CD4-positive, alpha-beta T cell (primary cell): Measurements from ENCODE around the gene SKAP2. TPM values are rescaled to one million over a fixed set of nuclear protein-coding genes. Genes with fewer than 3 reads are reported as not detected.

Experiments used
- ATAC-seq: fragments of 200-7000 bp; cut with Tn5 transposase; one replicate; pipeline ENCODE4 v1.10.0; 2022; ENCODE audit warnings: mild to moderate bottlenecking; ENCODE audit not compliant: poor library complexity
- CTCF ChIA-PET: fragments of 350-600 bp; sonication (Branson Sonifier 250); formaldehyde crosslinking; loops from one replicate; lab custom pipeline; 2021; ENCODE audit warnings: antibody characterized with exemption, inconsistent platforms; lab: Charles Lee
- POLR2A ChIA-PET: fragments of 350-600 bp; sonication (Branson Sonifier 250); formaldehyde crosslinking; loops from one replicate; lab custom pipeline; 2021; ENCODE audit warnings: antibody characterized with exemption, inconsistent platforms; lab: Charles Lee
- DNase-seq, 14 experiments: peaks; one replicate each; pipeline ENCODE4 v3.0.0-alpha.2; 2013 to 2020; ENCODE audit warnings: mixed read lengths in 2 of 14
- H3K27ac ChIP-seq, 2 donors: one replicate each; pipeline versions ENCODE4 v1.5.1 to v1.7.0; 2013; ENCODE audit warnings: low read length in 2 of 2, low read depth in 1 of 2, mild to moderate bottlenecking in 1 of 2
- H3K27me3 ChIP-seq, 2 experiments: 1 replicate in 1 of 2; 2 replicates in 1 of 2; pipeline versions ENCODE4 v1.6.1 to v1.7.0; 2013; ENCODE audit warnings: low read length in 2 of 2, control low read depth in 1 of 2, mild to moderate bottlenecking in 1 of 2, moderate library complexity in 1 of 2; ENCODE audit not compliant: insufficient read depth in 2 of 2, control insufficient read depth in 1 of 2
- H3K36me3 ChIP-seq: one replicate; pipeline ENCODE4 v1.6.1; 2013; ENCODE audit warnings: low read length, control low read depth; ENCODE audit not compliant: insufficient read depth
- H3K4me1 ChIP-seq: one replicate; pipeline ENCODE4 v1.6.1; 2013; ENCODE audit warnings: low read length, control low read depth; ENCODE audit not compliant: insufficient read depth
- H3K4me3 ChIP-seq: one replicate; pipeline ENCODE4 v1.5.1; 2013; ENCODE audit warnings: mild to moderate bottlenecking, low read length, moderate library complexity
- H3K9me3 ChIP-seq, 2 experiments: 1 replicate in 1 of 2; 2 replicates in 1 of 2; pipeline versions ENCODE4 v1.6.1 to v1.7.0; 2013; ENCODE audit warnings: low read length in 2 of 2, mild to moderate bottlenecking in 2 of 2, control low read depth in 1 of 2, moderate library complexity in 1 of 2; ENCODE audit not compliant: control insufficient read depth in 1 of 2, insufficient read depth in 1 of 2
- H3K27ac Mint-ChIP-seq: one replicate; pipeline ENCODE4 v1.8.0; 2020; ENCODE audit warnings: mixed read lengths
- H3K27me3 Mint-ChIP-seq: one replicate; pipeline ENCODE4 v1.8.0; 2021; ENCODE audit warnings: mixed read lengths
- H3K36me3 Mint-ChIP-seq: one replicate; pipeline ENCODE4 v1.8.0; 2021; ENCODE audit warnings: low read depth, mixed read lengths
- H3K4me1 Mint-ChIP-seq: one replicate; pipeline ENCODE4 v1.8.0; 2021; ENCODE audit warnings: low read depth, mixed read lengths
- H3K4me3 Mint-ChIP-seq: one replicate; pipeline ENCODE4 v1.8.0; 2020; ENCODE audit warnings: mild to moderate bottlenecking, mixed read lengths
- H3K9me3 Mint-ChIP-seq: one replicate; pipeline ENCODE4 v1.8.0; 2020; ENCODE audit warnings: mixed read lengths
- intact Hi-C, 2 experiments: fragments of 100-400 bp; cut with DNase I in 1 of 2; cut with micrococcal nuclease in 1 of 2; formaldehyde crosslinking; loops; one replicate each; pipeline versions ENCODE4 v1.15.1 to v1.9.0; 2023 to 2025; cut with DNase I, micrococcal nuclease
- total RNA-seq, 174 experiments: library from RNA in 2 of 174; stranded (reverse) in 2 of 174; gene quantifications; one replicate each; pipeline ENCODE4 v1.2.3 and lab custom pipeline; 2021 to 2026
- TF ChIP-seq, protein P1 (sequence below): fragments of 200-600 bp; IDR thresholded peaks from one replicate; pipeline ENCODE4 v1.8.0; 2022; ENCODE audit warnings: antibody characterized with exemption, mild to moderate bottlenecking

Gene SKAP2
- total RNA-seq, 2 experiments from 2014 or later, result 0.91 to 1.2 TPM

DNA sequence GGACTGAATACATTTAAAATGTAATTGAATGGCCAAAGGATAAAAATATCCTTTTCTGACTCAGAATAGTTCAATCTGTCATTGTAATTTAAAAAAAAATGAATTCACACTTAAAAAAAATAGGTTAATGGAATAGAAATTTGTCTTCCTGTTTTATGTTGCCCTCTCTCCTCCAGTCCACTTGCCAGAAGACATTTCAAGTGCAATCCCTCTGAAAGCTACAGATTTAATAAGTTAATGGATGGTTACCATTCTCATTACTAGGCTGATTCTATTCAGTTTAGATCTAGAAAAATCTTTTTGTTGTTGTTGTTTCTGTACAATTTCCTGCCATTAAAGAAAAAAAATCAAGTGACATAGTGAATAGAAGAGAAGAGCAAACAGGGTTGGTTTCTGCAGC, 142.9 kb downstream of the SKAP2 start:
- TF ChIP-seq, protein P1, sequence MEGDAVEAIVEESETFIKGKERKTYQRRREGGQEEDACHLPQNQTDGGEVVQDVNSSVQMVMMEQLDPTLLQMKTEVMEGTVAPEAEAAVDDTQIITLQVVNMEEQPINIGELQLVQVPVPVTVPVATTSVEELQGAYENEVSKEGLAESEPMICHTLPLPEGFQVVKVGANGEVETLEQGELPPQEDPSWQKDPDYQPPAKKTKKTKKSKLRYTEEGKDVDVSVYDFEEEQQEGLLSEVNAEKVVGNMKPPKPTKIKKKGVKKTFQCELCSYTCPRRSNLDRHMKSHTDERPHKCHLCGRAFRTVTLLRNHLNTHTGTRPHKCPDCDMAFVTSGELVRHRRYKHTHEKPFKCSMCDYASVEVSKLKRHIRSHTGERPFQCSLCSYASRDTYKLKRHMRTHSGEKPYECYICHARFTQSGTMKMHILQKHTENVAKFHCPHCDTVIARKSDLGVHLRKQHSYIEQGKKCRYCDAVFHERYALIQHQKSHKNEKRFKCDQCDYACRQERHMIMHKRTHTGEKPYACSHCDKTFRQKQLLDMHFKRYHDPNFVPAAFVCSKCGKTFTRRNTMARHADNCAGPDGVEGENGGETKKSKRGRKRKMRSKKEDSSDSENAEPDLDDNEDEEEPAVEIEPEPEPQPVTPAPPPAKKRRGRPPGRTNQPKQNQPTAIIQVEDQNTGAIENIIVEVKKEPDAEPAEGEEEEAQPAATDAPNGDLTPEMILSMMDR, result no peak
- ChIA-PET CTCF (no interaction called here), POLR2A (no interaction called here)
- DNase-seq, result no peak
- Histone ChIP-seq H3K4me3 (no peak overlapping the region), H3K36me3 (no peaks in the 10 kb centered on the region), H3K27ac (no peak overlapping the region), H3K27me3 (no peaks in the 10 kb centered on the region), H3K9me3 (no peaks in the 10 kb centered on the region), H3K4me1 (no peaks in the 10 kb centered on the region)
- Mint-ChIP-seq H3K9me3 (no peaks in the 10 kb centered on the region), H3K4me1 (no peaks in the 10 kb centered on the region), H3K36me3 (no peaks in the 10 kb centered on the region), H3K27me3 (peaks cover 20% of the 10 kb centered on the region), H3K4me3 (no peak overlapping the region), H3K27ac (no peak overlapping the region)
- ATAC-seq, result no peak
- intact Hi-C loops, result no loop called here

DNA sequence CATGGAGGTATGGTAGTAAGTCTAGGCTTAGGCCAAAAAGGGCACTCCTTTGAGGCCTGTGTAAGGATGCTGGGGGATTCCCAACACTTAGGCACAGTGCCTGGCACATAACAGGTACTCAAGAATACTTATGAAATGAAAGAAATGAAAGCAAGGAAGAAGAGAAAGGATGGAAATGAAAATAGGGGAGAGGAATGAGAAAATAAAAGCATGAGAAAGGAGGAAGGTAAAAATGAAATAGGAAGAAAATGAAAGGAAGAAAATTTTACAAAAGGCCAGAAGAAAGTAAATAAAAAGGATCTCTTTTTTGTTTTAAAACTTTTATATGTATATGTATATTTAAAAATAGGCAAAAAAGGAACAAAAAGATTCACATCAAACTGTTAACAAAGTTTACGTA, 146.3 kb downstream of the SKAP2 start:
- TF ChIP-seq, protein P1, result no peak
- Mint-ChIP-seq H3K27me3 (peaks cover 25% of the 10 kb centered on the region), H3K27ac (no peak overlapping the region), H3K9me3 (no peaks in the 10 kb centered on the region), H3K4me3 (no peak overlapping the region), H3K4me1 (no peaks in the 10 kb centered on the region), H3K36me3 (no peaks in the 10 kb centered on the region)
- Histone ChIP-seq H3K9me3 (no peaks in the 10 kb centered on the region), H3K27ac (no peak overlapping the region), H3K36me3 (no peaks in the 10 kb centered on the region), H3K4me3 (no peak overlapping the region), H3K27me3 (no peaks in the 10 kb centered on the region), H3K4me1 (no peaks in the 10 kb centered on the region)
- ChIA-PET POLR2A (no interaction called here), CTCF (no interaction called here)
- intact Hi-C loops, result no loop called here
- DNase-seq, result no peak
- no peak for ATAC-seq

DNA sequence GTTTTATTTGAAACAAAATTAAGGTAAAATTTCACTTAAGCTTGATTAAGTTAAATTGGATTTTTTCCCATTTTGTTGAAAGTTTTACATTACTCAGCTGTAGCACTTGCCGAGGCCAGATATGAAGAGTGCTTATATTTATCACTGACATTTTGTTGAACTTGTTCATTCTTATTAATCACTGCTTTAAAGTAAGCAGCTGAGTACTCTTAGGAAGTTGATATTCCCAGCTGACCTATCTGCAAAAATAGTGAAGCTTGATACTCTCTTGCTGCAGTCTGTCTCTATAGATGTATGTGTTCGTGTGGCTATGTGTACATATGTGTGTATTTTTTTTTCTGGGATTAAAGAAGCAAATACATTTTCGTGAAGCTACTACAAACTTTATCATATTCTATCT, 150.0 kb downstream of the SKAP2 start:
- Histone ChIP-seq H3K36me3 (no peaks in the 10 kb centered on the region), H3K4me3 (no peak overlapping the region), H3K27ac (no peak overlapping the region), H3K9me3 (no peaks in the 10 kb centered on the region), H3K27me3 (no peaks in the 10 kb centered on the region), H3K4me1 (no peaks in the 10 kb centered on the region)
- CTCF ChIA-PET, result interaction anchor here (1.9 kb wide), 1 partner anchor 27 kb away, joined by 6 read pairs; no protein-coding TSS in a partner anchor
- TF ChIP-seq, protein P1, result no peak
- Mint-ChIP-seq H3K4me1 (no peaks in the 10 kb centered on the region), H3K27me3 (peaks cover 18% of the 10 kb centered on the region), H3K9me3 (no peaks in the 10 kb centered on the region), H3K4me3 (no peak overlapping the region), H3K36me3 (no peaks in the 10 kb centered on the region), H3K27ac (no peak overlapping the region)
- DNase-seq, result no peak
- POLR2A ChIA-PET, result no interaction called here
- intact Hi-C loops, result no loop called here
- no peak for ATAC-seq
